ENCODE measurements around the gene SNF8. TPM values are rescaled to one million over a fixed set of nuclear protein-coding genes. Genes with fewer than 3 reads are reported as not detected.

SNF8 gene
- total and polyA plus RNA-seq, 2 donors (not counting 3 experiments of a cell fraction or from before 2014, with no cell fraction given) = 166 to 194 TPM

DNA sequence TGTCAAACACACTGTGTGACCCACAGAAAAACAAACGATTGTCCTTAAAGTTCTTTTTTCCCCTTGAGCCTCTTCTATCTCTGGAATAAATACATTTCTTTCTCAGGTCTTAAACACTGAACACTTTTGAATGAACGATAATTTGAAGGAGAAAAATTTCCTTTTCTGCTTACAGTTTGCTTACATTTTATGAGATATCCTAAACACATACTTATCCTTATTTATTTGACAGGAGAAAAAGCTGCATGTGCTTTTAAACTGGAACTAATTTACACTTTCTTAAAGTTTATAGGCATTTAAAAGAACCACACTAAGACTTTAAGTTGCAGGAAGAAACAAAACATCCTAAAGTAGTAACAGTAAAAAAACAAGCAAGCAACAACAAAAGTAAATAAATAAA lies 47.8 kb upstream of the SNF8 start:
- CTCF ChIA-PET = interaction anchor here (1.1 to 9.9 kb wide), 3 partner anchors 14 to 38 kb away, joined by 3 to 133 read pairs (median 11); no protein-coding TSS in a partner anchor
- Histone ChIP-seq H3K79me2 (ENCODE audit: control insufficient read depth, insufficient read depth, low read length) (peaks cover 2% of the 10 kb centered on the region), H2AFZ (ENCODE audit: low read depth, low read length) (no peak overlapping the region)

More for the DNA sequence above, 47.8 kb upstream of the SNF8 start:
- no peaks in the 10 kb centered on the region for H4K20me1 ChIP-seq (replicated peaks; ENCODE audit: control insufficient read depth, extremely low read depth, insufficient read depth, low read length)
- peaks cover 33 to 60% of the 10 kb centered on the region in 2 experiments for H3K27me3 ChIP-seq (ENCODE audit: control insufficient read depth in 2 of 2, insufficient read depth in 2 of 2, low read length in 2 of 2)
- no peak overlapping the region for H3K9ac ChIP-seq (replicated peaks; ENCODE audit: extremely low read depth, insufficient read depth, low read length)
- no TSS peak for BruUV-seq (replicated peaks)
- H3K4me2 ChIP-seq (ENCODE audit: insufficient read depth, low read length) = no peak overlapping the region
- intact Hi-C loops (cut with micrococcal nuclease) (no loop called here), dilution Hi-C loops (cut with MboI; ENCODE audit: extremely low pct_ligation_motif_present, low sequenced_read_pairs) (no loop called here)
- POLR2A ChIA-PET = no interaction called here
- H3K9me1 ChIP-seq (replicated peaks; ENCODE audit: control insufficient read depth, extremely low read depth, insufficient read depth, low read length) = no peaks in the 10 kb centered on the region
- TF ChIP-seq, protein P1, sequence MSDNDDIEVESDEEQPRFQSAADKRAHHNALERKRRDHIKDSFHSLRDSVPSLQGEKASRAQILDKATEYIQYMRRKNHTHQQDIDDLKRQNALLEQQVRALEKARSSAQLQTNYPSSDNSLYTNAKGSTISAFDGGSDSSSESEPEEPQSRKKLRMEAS (IDR thresholded peaks at IDR 0.05; ENCODE audit: insufficient read depth, insufficient read length) = no peak
- TF ChIP-seq POLR2A (IDR thresholded peaks at IDR 0.05; ENCODE audit: low read depth, low read length) (no peak), GATA2 (IDR thresholded peaks at IDR 0.05; ENCODE audit: insufficient read depth, insufficient read length, low read depth, low read length) (no peak), FOS (IDR thresholded peaks at IDR 0.05; ENCODE audit: borderline replicate concordance, insufficient read depth, low read length) (no peak), MYC (IDR thresholded peaks at IDR 0.05; ENCODE audit: low read depth, low read length) (no peak), JUN (IDR thresholded peaks at IDR 0.05; ENCODE audit: borderline replicate concordance, insufficient read depth, insufficient read length, low read depth) (no peak), EZH2 (IDR thresholded peaks at IDR 0.05; ENCODE audit: borderline replicate concordance, low read depth, low read length, severe bottlenecking) (no peak), POLR2AphosphoS5 (IDR thresholded peaks at IDR 0.05; ENCODE audit: insufficient read depth, low read depth, low read length) (no peak)
- TF ChIP-seq, protein P2, sequence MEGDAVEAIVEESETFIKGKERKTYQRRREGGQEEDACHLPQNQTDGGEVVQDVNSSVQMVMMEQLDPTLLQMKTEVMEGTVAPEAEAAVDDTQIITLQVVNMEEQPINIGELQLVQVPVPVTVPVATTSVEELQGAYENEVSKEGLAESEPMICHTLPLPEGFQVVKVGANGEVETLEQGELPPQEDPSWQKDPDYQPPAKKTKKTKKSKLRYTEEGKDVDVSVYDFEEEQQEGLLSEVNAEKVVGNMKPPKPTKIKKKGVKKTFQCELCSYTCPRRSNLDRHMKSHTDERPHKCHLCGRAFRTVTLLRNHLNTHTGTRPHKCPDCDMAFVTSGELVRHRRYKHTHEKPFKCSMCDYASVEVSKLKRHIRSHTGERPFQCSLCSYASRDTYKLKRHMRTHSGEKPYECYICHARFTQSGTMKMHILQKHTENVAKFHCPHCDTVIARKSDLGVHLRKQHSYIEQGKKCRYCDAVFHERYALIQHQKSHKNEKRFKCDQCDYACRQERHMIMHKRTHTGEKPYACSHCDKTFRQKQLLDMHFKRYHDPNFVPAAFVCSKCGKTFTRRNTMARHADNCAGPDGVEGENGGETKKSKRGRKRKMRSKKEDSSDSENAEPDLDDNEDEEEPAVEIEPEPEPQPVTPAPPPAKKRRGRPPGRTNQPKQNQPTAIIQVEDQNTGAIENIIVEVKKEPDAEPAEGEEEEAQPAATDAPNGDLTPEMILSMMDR (IDR thresholded peaks at IDR 0.05; ENCODE audit: extremely low read depth in 1 of 2, insufficient read depth in 1 of 2, low read depth in 1 of 2, low read length in 2 of 2) = no peak
- no peak overlapping the region for H3K4me3 ChIP-seq (replicated peaks in 1 of 3; ENCODE audit: insufficient read depth in 1 of 3, low read depth in 1 of 3, low read length in 3 of 3)
- no peak overlapping the region for H3K27ac ChIP-seq (ENCODE audit: insufficient read depth, low read depth, low read length)
- peak; percentile 51 for DNase-seq (ENCODE audit: low read depth, low spot score)
- H3K36me3 ChIP-seq (ENCODE audit: control insufficient read depth in 2 of 2, extremely low read depth in 1 of 2, insufficient read depth in 2 of 2, low read length in 2 of 2) = no peaks in the 10 kb centered on the region
- no peak for FAIRE-seq
- H3K9me3 ChIP-seq (replicated peaks; ENCODE audit: control insufficient read depth, insufficient read depth, low read length) = no peaks in the 10 kb centered on the region
- peaks cover 12% of the 10 kb centered on the region for H3K4me1 ChIP-seq (ENCODE audit: control insufficient read depth, extremely low read depth, insufficient read depth, low read length)
